Motor neuron (in vitro differentiated cells): Measurements from ENCODE around the gene CASKIN1. TPM values are rescaled to one million over a fixed set of nuclear protein-coding genes. Genes with fewer than 3 reads are reported as not detected.
A peak's percentile ranks its signal among the peaks of the same experiment; 100 is the strongest.

Source experiments
- ATAC-seq, 8 experiments: fragments of 200-7000 bp; cut with Tn5 transposase; replicated peaks in 6 of 8; 2 replicates each; pipeline ENCODE4 v1.8.0; 2021; ENCODE audit warnings: mild to moderate bottlenecking in 8 of 8, moderate library complexity in 8 of 8
- H3K27ac ChIP-seq, 2 donors: fragments of 250-450 bp; sonication (Bioruptor Pico); 2 replicates each; pipeline ENCODE4 v1.9.0; 2021; ENCODE audit warnings: antibody characterized with exemption in 2 of 2, mild to moderate bottlenecking in 2 of 2, moderate library complexity in 1 of 2
- H3K4me1 ChIP-seq, 2 donors: fragments of 250-450 bp; sonication (Bioruptor Pico); replicated peaks in 1 of 2; 2 replicates each; pipeline ENCODE4 v1.6.1; 2021; ENCODE audit warnings: antibody characterized with exemption in 2 of 2, mild to moderate bottlenecking in 2 of 2, moderate library complexity in 1 of 2
- H3K4me3 ChIP-seq, 5 donors: fragments of 250-450 bp; sonication (Bioruptor Pico); 2 replicates each; pipeline ENCODE4 v1.9.0; 2021; ENCODE audit warnings: antibody characterized with exemption in 5 of 5, mild to moderate bottlenecking in 5 of 5, moderate library complexity in 4 of 5
- WGBS, 10 experiments: fragments of 450-650 bp; shearing (Covaris generic); methylation state at CpG; one replicate each; pipeline ENCODE4 v1.0.0; 2022; 5-methylcytosine and 5-hydroxymethylcytosine counted together
- in situ Hi-C, 9 experiments: fragments of 400-800 bp; cut with MboI; loops; one replicate each; pipeline ENCODE4 v1.15.0; 2021; ENCODE audit warnings: low sequenced_read_pairs in 9 of 9, low pct_unique_long_range_greater_than_20kb in 2 of 9; ENCODE audit not compliant: unreplicated experiment in 9 of 9
- total RNA-seq, 8 experiments: library from RNA; unstranded; fragments of 300-600 nt; gene quantifications; 2 replicates each; pipeline versions ENCODE4 v1.2.3 to v1.2.4, GENCODE V29; 2022

The CASKIN1 gene
- total RNA-seq, 8 experiments from 2014 or later = 0.61 to 12.2 (median 6.0) TPM

DNA sequence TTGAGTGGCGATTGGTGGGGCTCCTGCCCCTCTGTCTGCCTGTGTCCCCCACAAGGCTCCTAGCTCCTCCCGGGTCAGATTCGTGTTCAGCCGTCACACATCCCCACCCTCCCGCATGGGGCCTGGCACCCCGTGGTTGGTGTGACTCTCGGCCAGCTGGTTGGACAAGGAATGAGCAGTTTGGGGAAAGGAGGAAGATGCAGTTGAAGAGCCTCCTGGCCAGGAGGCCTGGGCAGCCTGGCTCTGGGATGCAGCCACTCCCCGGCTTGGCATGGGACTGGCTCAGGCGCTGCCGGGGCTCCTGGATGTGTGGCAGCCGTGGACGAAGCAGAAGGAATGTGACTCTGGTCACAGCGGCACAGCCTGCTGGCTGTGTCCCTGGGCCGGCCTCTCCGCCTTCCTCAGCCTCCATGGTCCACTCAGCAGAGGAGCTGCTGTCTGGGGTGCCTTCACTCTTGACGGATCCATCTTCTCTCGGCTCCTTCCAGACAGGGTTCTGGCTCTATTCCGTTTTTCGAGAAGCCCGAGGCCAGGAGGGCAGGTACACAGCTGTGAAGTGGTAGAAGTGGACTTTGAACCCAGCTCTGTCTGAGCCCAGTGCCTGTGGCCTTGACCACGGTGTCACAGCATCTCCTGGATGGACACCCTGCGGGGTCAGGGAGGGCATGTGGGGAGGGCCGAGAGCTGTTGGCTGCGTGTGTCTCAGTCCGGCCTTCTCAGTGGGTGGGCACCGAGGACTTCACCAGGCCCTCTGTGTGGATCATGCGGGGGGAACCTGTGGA is 38.7 kb downstream of the CASKIN1 start:
- ATAC-seq = no peak
- H3K4me1 ChIP-seq = peaks cover 37 to 50% of the 10 kb centered on the region in 2 donors
- in situ Hi-C loops = no loop called here
- WGBS, 10 experiments = 57 to 86% (median 75%) methylated on average over 1 to 8 of the region's 27 CpGs; no CpG with 5 or more reads in 5 of the 10 experiments
- H3K4me3 ChIP-seq = no peak overlapping the region
- no peak overlapping the region for H3K27ac ChIP-seq

DNA sequence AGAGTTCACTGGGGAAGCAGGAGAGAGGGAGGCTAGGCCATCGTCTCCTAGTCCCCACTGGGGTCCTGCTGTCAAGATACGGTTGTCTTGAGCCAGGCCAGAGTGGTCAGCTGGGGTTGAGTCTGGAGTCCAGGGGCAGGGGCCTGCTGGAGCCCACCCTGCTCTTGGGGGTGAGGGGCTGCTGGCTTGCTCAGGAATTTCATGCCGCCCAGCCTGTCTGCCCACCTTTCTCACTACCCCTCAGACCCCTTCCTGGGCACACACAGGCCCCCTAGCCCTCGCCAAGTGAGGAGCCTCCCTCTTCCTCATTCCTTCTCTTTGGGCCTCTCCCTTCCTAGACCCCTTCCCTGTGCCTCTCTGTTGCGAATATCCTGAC is 39.6 kb downstream of the CASKIN1 start:
- Histone ChIP-seq H3K4me1 (peaks cover 39 to 52% of the 10 kb centered on the region in 2 donors), H3K4me3 (peak overlapping the region; percentile 49 to 54 (median 51)), H3K27ac (no peak overlapping the region)
- in situ Hi-C loops = no loop called here
- ATAC-seq = no peak
- WGBS, 10 experiments = 17 to 71% methylated on average over 1 to 3 of the region's 5 CpGs; no CpG with 5 or more reads in 8 of the 10 experiments

DNA sequence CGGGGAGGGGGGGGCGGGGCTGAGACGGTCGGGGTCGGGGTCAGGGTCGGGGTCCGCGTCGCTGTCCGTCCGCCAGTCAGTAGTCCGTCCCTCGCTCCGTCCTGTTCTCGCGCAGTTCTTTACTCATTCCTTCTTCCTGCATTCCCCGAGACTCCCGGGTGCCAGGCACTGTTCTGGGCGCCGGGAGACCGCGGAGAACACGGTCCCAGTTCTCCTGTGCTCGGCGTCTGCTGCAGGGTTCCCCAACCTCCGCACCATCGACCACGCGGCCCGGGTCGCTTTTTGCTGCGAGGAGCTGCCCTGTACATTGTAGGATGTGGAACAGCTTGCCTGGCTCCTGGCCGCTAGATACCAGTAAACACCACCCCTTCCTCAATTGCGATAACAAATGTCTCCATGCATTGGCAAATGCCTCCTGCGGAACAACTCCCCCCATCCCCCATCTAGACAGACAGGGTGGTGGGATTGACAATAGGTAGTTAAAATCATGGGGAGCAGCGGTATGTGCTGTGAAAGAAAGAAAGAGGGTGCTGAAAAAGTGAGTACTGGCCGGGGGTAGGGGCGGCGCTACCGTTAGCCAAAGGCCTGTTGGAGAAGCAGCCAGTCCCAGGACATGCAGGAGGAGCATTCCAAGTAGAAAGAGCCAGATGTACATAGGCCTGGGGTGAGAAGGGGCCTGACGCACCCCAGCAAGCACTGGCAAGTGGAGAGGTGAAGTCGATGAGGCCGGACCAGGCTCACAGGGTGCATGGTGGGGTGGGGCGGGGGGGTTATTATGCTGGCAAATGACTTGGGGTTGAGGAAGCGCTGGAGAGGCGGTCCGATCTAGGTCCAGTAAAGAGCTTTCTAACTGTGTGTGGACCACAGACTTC is 40.2 kb downstream of the CASKIN1 start:
- Histone ChIP-seq H3K27ac (peak overlapping the region; percentile 12 to 54), H3K4me1 (peaks cover 46 to 54% of the 10 kb centered on the region in 2 donors), H3K4me3 (peak overlapping the region; percentile 49 to 54 (median 51))
- in situ Hi-C loops = no loop called here
- WGBS, 10 experiments = 0 to 7% (median 0%) methylated on average over 1 to 5 of the region's 47 CpGs; no CpG with 5 or more reads in 3 of the 10 experiments
- ATAC-seq = peak in 3 of 8 experiments; percentile 0 to 3 (median 2)

DNA sequence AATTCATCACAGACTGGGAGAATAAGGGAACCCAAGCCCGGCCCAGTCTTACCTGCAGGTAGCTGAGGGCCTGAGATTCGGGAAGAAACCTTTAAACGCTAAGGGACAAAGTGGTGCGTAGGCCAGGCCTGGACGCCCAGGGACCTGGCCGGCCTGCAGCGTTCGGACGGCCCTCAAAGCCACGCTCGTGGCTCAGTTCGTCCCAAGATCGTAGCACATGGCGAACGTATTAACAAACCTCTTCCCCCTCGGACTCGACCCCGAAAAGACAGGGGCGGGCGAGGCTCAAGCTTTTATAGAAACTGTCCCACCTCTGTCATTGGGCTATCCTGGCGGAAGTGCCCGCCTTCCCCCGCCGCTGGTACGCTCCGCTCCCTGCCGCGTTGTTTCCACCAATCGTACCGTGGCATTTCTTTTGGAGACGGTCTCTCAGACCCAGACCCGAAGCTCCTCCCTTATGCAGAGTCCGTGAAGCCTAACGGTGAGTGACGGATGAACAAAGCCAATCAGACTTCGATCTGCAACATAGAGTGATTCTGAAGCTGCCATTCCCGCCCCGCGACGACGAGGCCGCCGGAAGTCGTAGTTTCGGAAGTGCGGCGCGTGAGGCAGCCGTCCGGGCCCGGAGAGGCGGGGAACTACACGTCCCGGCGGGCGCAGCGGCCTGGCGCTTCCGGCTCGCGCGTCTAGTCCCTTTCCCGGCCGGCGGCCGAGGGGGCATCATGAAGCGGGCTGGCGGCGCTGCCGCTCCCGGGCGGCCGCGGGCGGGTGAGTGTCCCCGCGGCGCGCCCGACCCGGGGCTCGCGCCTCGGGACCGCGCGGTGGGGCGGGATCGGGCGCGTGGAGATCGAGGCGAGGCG is 41.1 kb downstream of the CASKIN1 start, which contains the start of gene TRAF7:
Gene TRAF7, plus strand, starts transcription at position 692 of the 860 bp plus-strand sequence. CDS start 8,139 bp downstream, outside the sequence.
- Histone ChIP-seq H3K27ac (peak within 1 kb of the TSS; percentile 26 to 54), H3K4me3 (peak within 1 kb of the TSS; percentile 59 to 98 (median 75)), H3K4me1 (peaks cover 47 to 54% of the 10 kb centered on the region in 2 donors)
- peak; percentile 58 to 90 (median 85) for ATAC-seq
- in situ Hi-C loops = no loop called here
- 0% methylated on average over 2 to 6 of the region's 94 CpGs; no CpG with 5 or more reads in 3 of the 10 experiments for WGBS, 10 experiments

DNA sequence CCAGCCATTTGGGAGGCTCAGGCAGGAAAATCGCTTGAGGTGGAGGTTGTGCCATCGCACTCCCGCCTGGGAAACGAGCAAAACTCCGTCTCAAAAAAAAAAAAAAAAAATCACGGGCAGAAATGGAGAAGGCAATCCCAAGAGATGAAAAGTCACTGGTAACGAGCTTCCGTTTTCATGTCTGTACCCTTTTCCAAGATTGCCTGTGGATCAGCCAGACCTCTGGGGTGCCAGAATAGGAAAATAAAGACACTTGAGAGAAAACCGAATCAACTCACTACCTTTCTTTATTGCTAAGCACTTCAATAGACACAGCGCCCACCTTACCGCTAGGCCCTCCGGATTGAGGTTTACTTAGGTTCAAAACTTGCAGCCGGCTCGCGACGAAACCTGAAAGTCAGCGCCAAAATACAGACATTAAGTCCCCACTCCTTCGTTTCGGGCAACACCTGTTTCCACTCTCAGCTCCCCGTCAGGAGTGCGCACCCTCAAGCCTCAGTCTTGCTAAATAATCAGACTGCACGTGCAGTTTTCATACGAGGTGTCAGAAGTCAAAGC is 41.8 kb downstream of the CASKIN1 start:
- ATAC-seq = no peak
- 0 to 7% (median 0%) methylated on average over 3 to 17 of the region's 23 CpGs; no CpG with 5 or more reads in 2 of the 10 experiments for WGBS, 10 experiments
- Histone ChIP-seq H3K4me3 (peak overlapping the region; percentile 59 to 98 (median 75)), H3K27ac (peak overlapping the region in 1 of 2 donors; percentile 26), H3K4me1 (peaks cover 48 to 55% of the 10 kb centered on the region in 2 donors)
- in situ Hi-C loops = no loop called here

DNA sequence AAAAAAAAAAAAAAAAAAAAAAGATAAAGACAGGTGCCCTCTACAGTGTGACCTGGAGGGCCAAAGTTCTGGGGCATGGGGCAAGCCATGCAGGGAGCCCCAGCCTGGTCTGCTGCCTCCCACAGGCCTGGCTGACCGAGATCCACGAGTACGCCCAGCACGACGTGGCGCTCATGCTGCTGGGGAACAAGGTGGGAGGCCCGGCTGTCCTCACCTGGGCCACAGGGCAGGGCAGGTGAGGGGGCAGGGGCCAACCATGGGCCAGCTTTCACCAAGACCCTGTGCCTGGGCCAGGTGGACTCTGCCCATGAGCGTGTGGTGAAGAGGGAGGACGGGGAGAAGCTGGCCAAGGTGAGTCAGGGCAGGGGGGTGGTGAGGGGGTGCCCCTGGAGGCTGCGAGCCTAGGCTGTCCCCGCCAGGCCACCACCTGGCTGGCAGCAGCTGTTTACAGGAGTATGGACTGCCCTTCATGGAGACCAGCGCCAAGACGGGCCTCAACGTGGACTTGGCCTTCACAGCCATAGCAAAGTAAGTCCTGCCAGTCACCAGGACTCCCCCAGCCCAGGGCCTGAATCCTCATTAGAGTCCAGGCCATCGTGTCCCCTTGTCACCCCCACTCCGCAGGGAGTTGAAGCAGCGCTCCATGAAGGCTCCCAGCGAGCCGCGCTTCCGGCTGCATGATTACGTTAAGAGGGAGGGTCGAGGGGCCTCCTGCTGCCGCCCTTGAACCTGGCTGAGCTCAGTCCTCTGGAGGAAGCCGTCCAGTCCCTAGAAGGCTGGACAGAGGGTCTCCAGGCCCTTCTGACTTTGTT is 43.5 kb downstream of the CASKIN1 start:
- no peak overlapping the region for H3K27ac ChIP-seq

DNA sequence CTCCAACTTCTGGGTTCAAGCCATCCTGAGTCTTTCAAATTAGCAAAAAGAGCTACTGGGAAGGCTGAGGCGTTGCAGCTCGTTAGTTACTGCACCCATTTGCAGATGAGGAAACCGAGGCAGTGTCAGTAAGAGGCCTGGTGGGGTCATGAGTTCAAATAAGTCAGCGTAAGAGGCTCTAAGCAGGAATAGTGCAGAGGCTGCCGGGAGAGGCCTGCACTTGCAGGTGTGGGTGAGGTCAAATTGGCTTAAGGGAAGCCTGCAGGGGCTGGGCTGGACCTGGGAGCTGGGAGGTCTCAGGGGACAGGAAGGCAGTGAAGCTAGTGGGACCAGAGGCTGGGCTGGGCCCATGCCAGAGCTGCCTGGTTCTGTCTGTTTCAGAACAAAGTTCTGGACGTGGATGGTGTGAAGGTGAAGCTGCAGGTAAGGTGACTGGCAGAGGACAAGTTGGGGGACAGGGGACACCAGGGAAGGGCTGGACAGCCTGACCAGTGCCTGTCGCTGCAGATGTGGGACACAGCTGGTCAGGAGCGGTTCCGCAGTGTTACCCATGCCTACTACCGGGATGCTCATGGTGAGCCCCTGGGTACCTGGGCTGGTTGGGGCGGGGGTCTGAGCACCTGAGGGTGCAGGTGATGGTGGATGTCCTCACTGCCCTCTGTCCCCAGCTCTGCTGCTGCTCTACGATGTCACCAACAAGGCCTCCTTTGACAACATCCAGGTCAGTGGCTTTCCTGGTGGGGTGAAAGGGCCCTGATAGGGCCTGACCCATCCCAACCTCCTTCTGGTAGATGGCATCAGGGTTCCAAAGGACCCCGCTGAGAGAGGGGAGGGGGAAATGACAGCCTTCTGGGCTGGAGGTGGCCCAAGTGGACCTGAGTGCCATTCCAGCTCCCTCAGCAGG is 45.0 kb downstream of the CASKIN1 start:
- H3K27ac ChIP-seq = no peak overlapping the region
- peaks cover 50 to 52% of the 10 kb centered on the region in 2 donors for H3K4me1 ChIP-seq
- no peak overlapping the region for H3K4me3 ChIP-seq
- in situ Hi-C loops = no loop called here
- 25 to 61% (median 46%) methylated on average over 2 to 6 of the region's 13 CpGs; no CpG with 5 or more reads in 4 of the 10 experiments for WGBS, 10 experiments
- ATAC-seq = no peak

More for the DNA sequence above, 43.5 kb downstream of the CASKIN1 start:
- peak overlapping the region; percentile 19 to 98 (median 70) for H3K4me3 ChIP-seq
- ATAC-seq = peak in 1 of 8 experiments; percentile 0
- peaks cover 50 to 56% of the 10 kb centered on the region in 2 donors for H3K4me1 ChIP-seq
- WGBS, 10 experiments = 0 to 69% (median 19%) methylated on average over 1 to 11 of the region's 25 CpGs; no CpG with 5 or more reads in 2 of the 10 experiments
- in situ Hi-C loops = no loop called here

DNA sequence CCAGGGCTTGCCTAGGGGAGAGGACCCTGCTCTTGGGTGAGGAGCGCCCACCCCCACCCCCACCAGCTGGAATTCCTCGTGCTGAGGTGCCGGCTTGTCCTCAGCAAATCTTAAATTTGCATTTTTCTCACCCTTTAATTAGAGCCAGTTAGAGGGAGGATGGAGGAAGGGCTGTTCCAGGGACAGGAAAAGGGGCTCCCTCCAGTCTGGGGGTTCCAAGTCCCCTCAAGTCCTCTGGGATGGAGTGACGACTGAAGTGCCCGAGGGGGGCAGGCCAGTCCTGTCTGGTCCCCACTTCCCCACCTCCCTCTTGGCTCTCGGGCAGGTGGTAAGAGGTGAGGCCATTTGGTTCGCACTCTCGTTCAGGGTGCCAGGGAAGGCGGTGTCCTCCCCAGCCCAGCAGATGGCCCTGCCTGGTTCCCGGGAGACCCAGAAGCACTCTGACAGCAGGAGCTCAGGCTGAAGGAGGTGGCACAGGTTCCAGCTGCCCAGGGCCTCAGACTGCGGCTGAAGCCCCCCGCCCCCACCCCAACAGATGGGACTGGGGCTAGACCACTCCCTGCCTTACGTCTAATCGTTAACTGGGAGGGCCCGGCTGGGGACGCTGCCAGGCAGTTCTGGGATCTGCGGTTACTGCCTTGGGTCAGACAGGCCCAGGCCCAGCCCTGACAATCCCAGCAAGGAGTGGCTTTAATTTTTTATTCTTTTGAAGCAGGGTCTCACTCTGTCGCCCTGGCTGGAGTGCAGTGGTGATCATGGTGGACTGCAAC is 45.8 kb downstream of the CASKIN1 start:
- peaks cover 50 to 52% of the 10 kb centered on the region in 2 donors for H3K4me1 ChIP-seq
- no peak overlapping the region for H3K4me3 ChIP-seq
- 0 to 58% (median 21%) methylated on average over 1 to 5 of the region's 18 CpGs; no CpG with 5 or more reads in 3 of the 10 experiments for WGBS, 10 experiments
- peak in 3 of 8 experiments; percentile 2 to 6 (median 4) for ATAC-seq
- no peak overlapping the region for H3K27ac ChIP-seq
- in situ Hi-C loops = no loop called here

DNA sequence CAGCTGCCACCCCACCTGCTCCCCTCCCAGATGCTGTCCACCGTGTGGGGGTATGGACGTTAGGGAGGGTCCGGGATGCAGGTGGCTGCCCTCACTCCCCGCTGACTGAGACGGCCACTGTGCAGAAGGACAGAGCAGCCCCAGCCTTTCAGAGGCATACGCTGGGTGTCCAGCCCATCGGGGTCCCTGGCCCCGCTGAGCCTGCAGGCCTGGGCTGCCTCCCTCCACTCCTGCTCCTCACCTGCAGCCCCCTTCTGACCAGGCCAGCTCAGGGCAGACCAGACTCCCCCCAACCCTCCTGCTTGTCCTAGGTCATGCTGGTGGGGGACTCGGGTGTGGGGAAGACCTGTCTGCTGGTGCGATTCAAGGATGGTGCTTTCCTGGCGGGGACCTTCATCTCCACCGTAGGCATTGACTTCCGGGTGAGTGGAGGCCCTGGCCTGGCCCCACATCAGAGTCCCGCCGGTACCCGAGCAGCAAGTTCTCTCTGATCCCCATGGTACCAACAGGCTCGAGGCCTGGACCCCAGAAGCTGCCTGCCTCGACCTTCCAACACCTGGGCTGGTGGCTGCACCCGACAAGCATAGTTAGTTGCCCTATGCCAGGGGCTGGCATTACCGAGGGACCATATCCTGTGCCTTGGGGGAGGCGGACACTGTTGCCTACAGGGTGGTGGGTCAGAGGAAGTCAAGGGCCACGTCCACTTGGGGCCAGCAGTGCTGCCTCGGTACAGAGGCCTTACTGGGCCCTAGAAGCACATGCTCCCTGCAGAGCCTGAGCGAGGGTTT is 46.6 kb downstream of the CASKIN1 start:
- in situ Hi-C loops = loop anchor here in 6 of 9 experiments (10.0 to 25.0 kb wide), 3 partner anchors 113 to 138 kb away; partner anchors contain the start of genes NHERF2 (in 3 of the 6), NPW (in 3 of the 6), ZNF598 (in 3 of the 6) and NTHL1 (in 1 of the 6)
- H3K4me3 ChIP-seq = peak overlapping the region in 3 of 5 donors; percentile 32 to 49 (median 39)
- WGBS, 10 experiments = 15 to 80% (median 43%) methylated on average over 1 to 6 of the region's 24 CpGs; no CpG with 5 or more reads in 6 of the 10 experiments

More for the DNA sequence above, 46.6 kb downstream of the CASKIN1 start:
- no peak overlapping the region for H3K27ac ChIP-seq
- H3K4me1 ChIP-seq = peaks cover 50 to 52% of the 10 kb centered on the region in 2 donors
- ATAC-seq = peak in 3 of 8 experiments; percentile 0 to 3 (median 1)
